Neural progenitor cell (in vitro differentiated cells): ENCODE data around the gene PRR12. TPM values are rescaled to one million over a fixed set of nuclear protein-coding genes. Genes with fewer than 3 reads are reported as not detected.
A peak's percentile ranks its signal among the peaks of the same experiment; 100 is the strongest.

ENCODE experiments used
- DNase-seq: peaks from one replicate; pipeline ENCODE4 v3.0.0-alpha.2; 2016; ENCODE audit warnings: low spot score
- H2AFZ ChIP-seq: fragments of 200-600 bp; sonication (generic); replicated peaks from 2 replicates; pipeline ENCODE4 v1.6.1; 2016; ENCODE audit warnings: antibody characterized with exemption
- H3F3A ChIP-seq: fragments of 200-600 bp; sonication (generic); 2 replicates; pipeline ENCODE4 v1.6.1; 2016; ENCODE audit warnings: antibody characterized with exemption, low read depth
- H3K27ac ChIP-seq: fragments of 200-600 bp; sonication (generic); 2 replicates; pipeline ENCODE4 v1.5.1; 2016; ENCODE audit warnings: mild to moderate bottlenecking
- H3K27me3 ChIP-seq: fragments of 200-600 bp; sonication (generic); 2 replicates; pipeline ENCODE4 v1.6.1; 2016; ENCODE audit warnings: mild to moderate bottlenecking, moderate library complexity
- H3K36me3 ChIP-seq: fragments of 200-600 bp; sonication (generic); 2 replicates; pipeline ENCODE4 v1.5.1; 2016
- H3K4me1 ChIP-seq: fragments of 200-600 bp; sonication (generic); 2 replicates; pipeline ENCODE4 v1.6.1; 2016; ENCODE audit warnings: mixed run types
- H3K4me2 ChIP-seq: fragments of 200-600 bp; sonication (generic); 2 replicates; pipeline ENCODE4 v1.6.1; 2016
- H3K4me3 ChIP-seq: fragments of 200-600 bp; sonication (generic); 2 replicates; pipeline ENCODE4 v1.5.1; 2016
- H3K79me2 ChIP-seq: fragments of 200-600 bp; sonication (generic); 2 replicates; pipeline ENCODE4 v1.6.1; 2016; ENCODE audit warnings: low read depth
- H3K9ac ChIP-seq: fragments of 200-600 bp; sonication (generic); 2 replicates; pipeline ENCODE4 v1.6.1; 2016
- H3K9me3 ChIP-seq: fragments of 200-600 bp; sonication (generic); 2 replicates; pipeline ENCODE4 v1.5.1; 2016; ENCODE audit warnings: low read depth
- H4K20me1 ChIP-seq: fragments of 200-600 bp; sonication (generic); 2 replicates; pipeline ENCODE4 v1.6.1; 2016; ENCODE audit warnings: low read depth
- H3K27ac Mint-ChIP-seq: 3 replicates; pipeline ENCODE4 v1.8.0; 2021; ENCODE audit warnings: mixed read lengths
- H3K27me3 Mint-ChIP-seq: 2 replicates; pipeline ENCODE4 v1.8.0; 2022; ENCODE audit warnings: low read depth, mild to moderate bottlenecking, inconsistent platforms, moderate library complexity, mixed read lengths; ENCODE audit not compliant: insufficient read depth
- H3K36me3 Mint-ChIP-seq: 3 replicates; pipeline ENCODE4 v1.8.0; 2021; ENCODE audit warnings: mixed read lengths
- H3K4me1 Mint-ChIP-seq: 3 replicates; pipeline ENCODE4 v1.8.0; 2021; ENCODE audit warnings: mixed read lengths
- H3K4me3 Mint-ChIP-seq: 3 replicates; pipeline ENCODE4 v1.8.0; 2021; ENCODE audit warnings: mild to moderate bottlenecking, moderate library complexity, mixed read lengths
- H3K9me3 Mint-ChIP-seq: 3 replicates; pipeline ENCODE4 v1.8.0; 2020; ENCODE audit warnings: mixed read lengths
- EZH2 ChIP-seq: fragments of 200-600 bp; sonication (generic); IDR thresholded peaks from 2 replicates; pipeline ENCODE4 v1.6.1; 2017; ENCODE audit warnings: antibody characterized with exemption, mild to moderate bottlenecking, moderate library complexity
- EZH2phosphoT487 ChIP-seq: fragments of 200-600 bp; sonication (generic); IDR thresholded peaks from 2 replicates; pipeline ENCODE4 v1.6.1; 2017; ENCODE audit warnings: antibody characterized with exemption
- total RNA-seq: library from RNA; depleted of rRNA; stranded (reverse); fragments of >200 nt; gene quantifications from 2 replicates; pipeline ENCODE4 v1.2.3, GENCODE V29; 2015; ENCODE audit warnings: low replicate concordance
- TF ChIP-seq, protein P1 (sequence below): fragments of 200-600 bp; sonication (generic); IDR thresholded peaks from 2 replicates; pipeline ENCODE4 v1.5.1; 2017; ENCODE audit warnings: antibody characterized with exemption, mild to moderate bottlenecking

Gene PRR12
- total RNA-seq, 1 donor from 2014 or later: 3.2 TPM

DNA sequence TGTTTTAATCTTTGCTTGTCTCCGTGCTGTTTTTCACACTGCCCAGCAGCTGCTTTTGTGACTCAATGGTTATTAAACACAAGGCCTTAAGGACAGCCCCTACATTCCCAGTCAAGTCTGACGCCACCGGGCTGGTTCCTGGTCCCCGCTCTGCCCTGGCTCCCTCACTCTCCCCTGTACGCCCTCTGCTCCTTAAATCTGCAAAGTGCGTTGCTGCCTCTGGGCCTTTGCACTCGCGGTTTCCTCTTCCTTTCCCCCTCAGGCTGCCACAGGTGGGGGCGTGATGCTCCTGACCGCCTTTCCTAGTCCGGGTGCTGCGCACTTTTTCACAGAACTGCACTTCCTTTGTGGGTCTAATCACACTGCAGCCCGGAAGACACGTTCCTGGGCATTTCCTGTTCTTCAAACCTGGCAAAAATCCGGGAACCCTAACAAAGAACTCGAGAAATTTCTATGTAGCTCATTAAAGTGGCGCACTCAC is 36.2 kb upstream of the PRR12 start:
- Histone ChIP-seq H3K9ac (no peak overlapping the region), H3F3A (peaks cover 14% of the 10 kb centered on the region), H3K4me1 (peaks cover 8% of the 10 kb centered on the region), H3K9me3 (no peaks in the 10 kb centered on the region), H3K27me3 (no peaks in the 10 kb centered on the region), H3K36me3 (no peaks in the 10 kb centered on the region), H2AFZ (no peak overlapping the region), H3K4me2 (no peak overlapping the region), H3K79me2 (no peaks in the 10 kb centered on the region), H3K27ac (no peak overlapping the region), H3K4me3 (no peak overlapping the region), H4K20me1 (peaks cover 13% of the 10 kb centered on the region)
- TF ChIP-seq EZH2 (no peak), EZH2phosphoT487 (no peak)
- TF ChIP-seq, protein P1, sequence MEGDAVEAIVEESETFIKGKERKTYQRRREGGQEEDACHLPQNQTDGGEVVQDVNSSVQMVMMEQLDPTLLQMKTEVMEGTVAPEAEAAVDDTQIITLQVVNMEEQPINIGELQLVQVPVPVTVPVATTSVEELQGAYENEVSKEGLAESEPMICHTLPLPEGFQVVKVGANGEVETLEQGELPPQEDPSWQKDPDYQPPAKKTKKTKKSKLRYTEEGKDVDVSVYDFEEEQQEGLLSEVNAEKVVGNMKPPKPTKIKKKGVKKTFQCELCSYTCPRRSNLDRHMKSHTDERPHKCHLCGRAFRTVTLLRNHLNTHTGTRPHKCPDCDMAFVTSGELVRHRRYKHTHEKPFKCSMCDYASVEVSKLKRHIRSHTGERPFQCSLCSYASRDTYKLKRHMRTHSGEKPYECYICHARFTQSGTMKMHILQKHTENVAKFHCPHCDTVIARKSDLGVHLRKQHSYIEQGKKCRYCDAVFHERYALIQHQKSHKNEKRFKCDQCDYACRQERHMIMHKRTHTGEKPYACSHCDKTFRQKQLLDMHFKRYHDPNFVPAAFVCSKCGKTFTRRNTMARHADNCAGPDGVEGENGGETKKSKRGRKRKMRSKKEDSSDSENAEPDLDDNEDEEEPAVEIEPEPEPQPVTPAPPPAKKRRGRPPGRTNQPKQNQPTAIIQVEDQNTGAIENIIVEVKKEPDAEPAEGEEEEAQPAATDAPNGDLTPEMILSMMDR: no peak
- peaks cover 11% of the 10 kb centered on the region for H3K4me1 Mint-ChIP-seq
- DNase-seq: no peak
- H3K36me3 Mint-ChIP-seq: peaks cover 20% of the 10 kb centered on the region
- peaks cover 2% of the 10 kb centered on the region for H3K27me3 Mint-ChIP-seq
- H3K9me3 Mint-ChIP-seq: no peaks in the 10 kb centered on the region
- no peak overlapping the region for H3K27ac Mint-ChIP-seq
- peak overlapping the region; percentile 64 for H3K4me3 Mint-ChIP-seq

DNA sequence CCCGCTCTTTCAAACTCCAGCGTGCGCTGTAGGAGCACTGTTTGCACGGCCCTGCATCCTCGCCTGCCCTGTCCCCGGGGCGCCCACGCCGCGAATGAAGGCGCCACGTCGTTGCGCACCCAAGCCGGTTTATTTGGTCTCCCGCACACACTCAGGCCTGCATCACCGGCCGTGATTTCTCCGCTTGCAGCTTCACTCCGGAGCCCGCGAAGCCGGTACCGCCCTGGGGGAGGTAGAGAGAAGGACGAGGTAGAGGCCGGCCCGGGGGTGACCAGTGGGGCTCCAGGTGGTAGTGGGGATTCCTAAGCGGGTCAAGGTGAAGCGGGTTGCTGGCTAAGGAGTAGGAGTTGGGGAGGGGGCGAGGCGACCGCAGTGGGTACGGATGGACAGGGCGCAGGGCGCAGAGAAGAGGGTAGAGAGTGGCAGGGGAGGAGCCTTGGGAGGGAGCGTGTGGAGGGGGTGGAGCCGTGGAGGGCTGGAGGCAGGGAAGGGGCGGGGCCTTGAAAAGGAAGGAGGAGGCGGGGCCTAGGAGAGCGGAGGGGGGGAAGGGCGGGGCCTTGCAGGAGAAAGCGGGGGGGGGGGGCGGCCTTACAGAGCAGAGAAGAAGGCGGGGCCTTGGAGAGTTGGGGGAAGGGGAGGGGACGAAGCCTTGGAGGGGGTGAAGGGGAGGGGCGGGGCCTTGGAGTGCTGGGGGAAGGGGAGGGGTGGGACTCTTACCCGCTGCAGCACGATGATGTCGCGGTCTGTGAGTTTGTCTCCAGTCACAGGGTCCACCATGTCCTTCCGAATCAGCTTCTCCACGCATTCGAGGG is 35.2 kb upstream of the PRR12 start:
- no peak overlapping the region for H3K27ac Mint-ChIP-seq
- TF ChIP-seq, protein P1: no peak
- no peak for TF ChIP-seq EZH2
- TF ChIP-seq EZH2phosphoT487: no peak
- Histone ChIP-seq H3K4me1 (peaks cover 8% of the 10 kb centered on the region), H3K27ac (no peak overlapping the region), H3K36me3 (no peaks in the 10 kb centered on the region), H3K4me2 (peak overlapping the region; percentile 64), H3K9me3 (no peaks in the 10 kb centered on the region), H3K79me2 (no peaks in the 10 kb centered on the region), H4K20me1 (peaks cover 13% of the 10 kb centered on the region), H3K4me3 (peak overlapping the region; percentile 5), H3F3A (peaks cover 14% of the 10 kb centered on the region), H3K27me3 (no peaks in the 10 kb centered on the region), H3K9ac (no peak overlapping the region), H2AFZ (no peak overlapping the region)
- peaks cover 2% of the 10 kb centered on the region for H3K27me3 Mint-ChIP-seq
- DNase-seq: peak; percentile 97
- peak overlapping the region; percentile 21 for H3K4me3 Mint-ChIP-seq
- H3K9me3 Mint-ChIP-seq: no peaks in the 10 kb centered on the region
- H3K4me1 Mint-ChIP-seq: peaks cover 11% of the 10 kb centered on the region
- peaks cover 20% of the 10 kb centered on the region for H3K36me3 Mint-ChIP-seq

DNA sequence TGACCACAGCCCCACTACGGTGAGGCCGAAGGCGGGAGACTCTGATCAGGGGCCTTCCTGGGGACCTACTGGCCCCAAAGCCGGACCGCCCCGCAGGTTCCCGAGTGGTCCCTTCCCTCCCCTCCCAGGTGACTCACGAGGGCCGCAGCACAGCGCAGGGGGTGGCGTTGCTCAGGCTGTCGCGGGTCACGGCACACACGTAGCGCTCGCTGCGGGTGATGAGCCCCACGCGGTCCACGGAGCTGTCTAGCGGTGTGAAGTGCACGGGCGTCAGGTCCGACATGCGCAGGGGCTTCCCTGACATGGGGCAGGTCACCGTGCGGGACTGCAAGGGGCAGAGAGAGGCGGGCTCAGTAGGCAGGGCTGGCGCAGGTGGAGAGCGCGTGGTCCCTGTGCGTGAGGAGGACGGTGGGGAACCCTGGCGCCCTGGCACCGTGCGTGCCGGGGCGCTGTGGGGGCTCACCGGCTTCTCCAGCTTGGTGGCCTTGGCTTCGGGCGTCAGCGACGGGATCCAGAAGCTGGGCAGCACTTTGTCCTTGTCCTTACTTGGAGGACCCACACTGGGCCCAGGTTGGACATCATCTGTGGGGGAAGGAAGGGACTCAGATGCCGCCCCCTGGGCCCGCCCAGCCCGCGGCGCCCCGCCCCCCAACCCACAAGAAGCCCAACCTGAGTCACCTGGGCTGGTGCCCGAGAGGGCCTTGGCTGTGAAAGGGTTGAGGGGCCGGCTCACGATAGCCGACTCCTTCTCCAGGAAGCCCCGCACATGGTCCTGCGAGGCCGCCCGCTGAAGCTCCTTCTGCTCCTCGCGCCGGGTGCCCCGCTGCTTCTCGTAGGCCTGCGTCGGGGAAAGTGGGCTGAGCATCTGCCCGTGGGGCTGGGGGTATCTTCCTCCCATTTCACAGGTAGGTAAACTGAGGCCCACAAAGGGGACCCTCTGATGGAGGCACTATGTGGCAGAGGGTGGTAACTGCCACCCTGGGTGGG is 34.3 kb upstream of the PRR12 start:
- peaks cover 2% of the 10 kb centered on the region for H3K27me3 Mint-ChIP-seq
- H3K36me3 Mint-ChIP-seq: peaks cover 17% of the 10 kb centered on the region
- no peak overlapping the region for H3K4me3 Mint-ChIP-seq
- no peak overlapping the region for H2AFZ ChIP-seq
- TF ChIP-seq EZH2 (no peak), EZH2phosphoT487 (no peak)
- TF ChIP-seq, protein P1: no peak
- no peaks in the 10 kb centered on the region for H3K79me2 ChIP-seq
- peaks cover 14% of the 10 kb centered on the region for H3F3A ChIP-seq
- no peaks in the 10 kb centered on the region for H3K9me3 Mint-ChIP-seq
- H3K9ac ChIP-seq: no peak overlapping the region
- H3K4me1 Mint-ChIP-seq: peaks cover 11% of the 10 kb centered on the region
- no peaks in the 10 kb centered on the region for H3K27me3 ChIP-seq
- peak; percentile 18 for DNase-seq
- peaks cover 8% of the 10 kb centered on the region for H3K4me1 ChIP-seq
- no peaks in the 10 kb centered on the region for H3K36me3 ChIP-seq
- H3K27ac Mint-ChIP-seq: no peak overlapping the region
- H3K4me2 ChIP-seq: peak overlapping the region; percentile 64
- H3K4me3 ChIP-seq: peak overlapping the region; percentile 5
- no peak overlapping the region for H3K27ac ChIP-seq
- H4K20me1 ChIP-seq: peaks cover 13% of the 10 kb centered on the region
- H3K9me3 ChIP-seq: no peaks in the 10 kb centered on the region
